ENCODE measurements around the gene SLC22A12.

The SLC22A12 gene

GRCh38 chr11:64642871-64643255, 51.8 kb downstream of the SLC22A12 start:
- Histone ChIP-seq H3K4me1 (ENCODE audit: control insufficient read depth, insufficient read depth, low read length) (peaks cover 15% of the 10 kb centered on the region), H3K27me3 (ENCODE audit: control insufficient read depth, insufficient read depth, low read length) (peaks cover 88% of the 10 kb centered on the region), H3K4me3 (ENCODE audit: low read depth, low read length) (peak overlapping the region; percentile 61), H3K27ac (ENCODE audit: low read depth, low read length) (no peak overlapping the region), H3K9ac (ENCODE audit: low read depth, low read length) (no peak overlapping the region), H3K9me3 (ENCODE audit: control insufficient read depth, insufficient read depth, low read length) (no peaks in the 10 kb centered on the region), H3K36me3 (ENCODE audit: control insufficient read depth, insufficient read depth, low read length) (no peaks in the 10 kb centered on the region)

- no peaks in the 10 kb centered on the region for H3K36me3 ChIP-seq (ENCODE audit: control insufficient read depth, insufficient read depth, low read length)
- no peak overlapping the region for H3K9ac ChIP-seq (ENCODE audit: low read depth, low read length)
- H3K4me3 ChIP-seq (ENCODE audit: low read depth, low read length), result peak overlapping the region; percentile 61
- H3K27me3 ChIP-seq (ENCODE audit: control insufficient read depth, insufficient read depth, low read length), result peaks cover 83% of the 10 kb centered on the region
- no peak overlapping the region for H3K27ac ChIP-seq (ENCODE audit: low read depth, low read length)
- H3K4me1 ChIP-seq (ENCODE audit: control insufficient read depth, insufficient read depth, low read length), result peaks cover 15% of the 10 kb centered on the region
- H3K9me3 ChIP-seq (ENCODE audit: control insufficient read depth, insufficient read depth, low read length), result no peaks in the 10 kb centered on the region
These were observed 52.3 kb downstream of the SLC22A12 start for GRCh38 chr11:64643256-64643881.

- Histone ChIP-seq H3K9ac (ENCODE audit: low read depth, low read length) (no peak overlapping the region), H3K4me1 (ENCODE audit: control insufficient read depth, insufficient read depth, low read length) (peaks cover 16% of the 10 kb centered on the region), H3K4me3 (ENCODE audit: low read depth, low read length) (peak overlapping the region; percentile 60), H3K9me3 (ENCODE audit: control insufficient read depth, insufficient read depth, low read length) (no peaks in the 10 kb centered on the region), H3K36me3 (ENCODE audit: control insufficient read depth, insufficient read depth, low read length) (no peaks in the 10 kb centered on the region), H3K27me3 (ENCODE audit: control insufficient read depth, insufficient read depth, low read length) (peaks cover 76% of the 10 kb centered on the region), H3K27ac (ENCODE audit: low read depth, low read length) (no peak overlapping the region)
These were observed 53.1 kb downstream of the SLC22A12 start for GRCh38 chr11:64643920-64644646.

GRCh38 chr11:64644647-64645275, 53.7 kb downstream of the SLC22A12 start:
- Histone ChIP-seq H3K9me3 (ENCODE audit: control insufficient read depth, insufficient read depth, low read length) (no peaks in the 10 kb centered on the region), H3K36me3 (ENCODE audit: control insufficient read depth, insufficient read depth, low read length) (no peaks in the 10 kb centered on the region), H3K9ac (ENCODE audit: low read depth, low read length) (no peak overlapping the region), H3K27me3 (ENCODE audit: control insufficient read depth, insufficient read depth, low read length) (peaks cover 69% of the 10 kb centered on the region), H3K4me3 (ENCODE audit: low read depth, low read length) (peak overlapping the region; percentile 60), H3K27ac (ENCODE audit: low read depth, low read length) (no peak overlapping the region), H3K4me1 (ENCODE audit: control insufficient read depth, insufficient read depth, low read length) (peaks cover 18% of the 10 kb centered on the region)

GRCh38 chr11:64647019-64647779, 56.2 kb downstream of the SLC22A12 start:
- Histone ChIP-seq H3K9me3 (ENCODE audit: control insufficient read depth, insufficient read depth, low read length) (no peaks in the 10 kb centered on the region), H3K27ac (ENCODE audit: low read depth, low read length) (no peak overlapping the region), H3K36me3 (ENCODE audit: control insufficient read depth, insufficient read depth, low read length) (no peaks in the 10 kb centered on the region), H3K27me3 (ENCODE audit: control insufficient read depth, insufficient read depth, low read length) (peaks cover 45% of the 10 kb centered on the region), H3K4me3 (ENCODE audit: low read depth, low read length) (no peak overlapping the region), H3K4me1 (ENCODE audit: control insufficient read depth, insufficient read depth, low read length) (peaks cover 18% of the 10 kb centered on the region), H3K9ac (ENCODE audit: low read depth, low read length) (no peak overlapping the region)

GRCh38 chr11:64648551-64648950, 57.5 kb downstream of the SLC22A12 start:
- Histone ChIP-seq H3K36me3 (ENCODE audit: control insufficient read depth, insufficient read depth, low read length) (no peaks in the 10 kb centered on the region), H3K27me3 (ENCODE audit: control insufficient read depth, insufficient read depth, low read length) (peaks cover 36% of the 10 kb centered on the region), H3K9ac (ENCODE audit: low read depth, low read length) (no peak overlapping the region), H3K4me3 (ENCODE audit: low read depth, low read length) (no peak overlapping the region), H3K4me1 (ENCODE audit: control insufficient read depth, insufficient read depth, low read length) (peaks cover 22% of the 10 kb centered on the region), H3K27ac (ENCODE audit: low read depth, low read length) (no peak overlapping the region), H3K9me3 (ENCODE audit: control insufficient read depth, insufficient read depth, low read length) (no peaks in the 10 kb centered on the region)

GRCh38 chr11:64649291-64649697, 58.3 kb downstream of the SLC22A12 start:
- H3K4me3 ChIP-seq (ENCODE audit: low read depth, low read length), result peak overlapping the region; percentile 42; the same call in 1 of the 2 replicates
- H3K27ac ChIP-seq (ENCODE audit: low read depth, low read length), result no peak overlapping the region
- H3K27me3 ChIP-seq (ENCODE audit: control insufficient read depth, insufficient read depth, low read length), result peaks cover 28% of the 10 kb centered on the region
- H3K4me1 ChIP-seq (ENCODE audit: control insufficient read depth, insufficient read depth, low read length), result peaks cover 16% of the 10 kb centered on the region
- no peak overlapping the region for H3K9ac ChIP-seq (ENCODE audit: low read depth, low read length)
- H3K36me3 ChIP-seq (ENCODE audit: control insufficient read depth, insufficient read depth, low read length), result no peaks in the 10 kb centered on the region
- no peaks in the 10 kb centered on the region for H3K9me3 ChIP-seq (ENCODE audit: control insufficient read depth, insufficient read depth, low read length)

- Histone ChIP-seq H3K36me3 (ENCODE audit: control insufficient read depth, insufficient read depth, low read length) (no peaks in the 10 kb centered on the region), H3K4me1 (ENCODE audit: control insufficient read depth, insufficient read depth, low read length) (peaks cover 7% of the 10 kb centered on the region), H3K9ac (ENCODE audit: low read depth, low read length) (no peak overlapping the region), H3K27me3 (ENCODE audit: control insufficient read depth, insufficient read depth, low read length) (peaks cover 11% of the 10 kb centered on the region; the same call in 1 of the 2 replicates), H3K9me3 (ENCODE audit: control insufficient read depth, insufficient read depth, low read length) (no peaks in the 10 kb centered on the region), H3K4me3 (ENCODE audit: low read depth, low read length) (no peak overlapping the region), H3K27ac (ENCODE audit: low read depth, low read length) (no peak overlapping the region)
These were observed 60.0 kb downstream of the SLC22A12 start for GRCh38 chr11:64650923-64651523.
